ENCODE results near the gene SMIM43.

The SMIM43 gene

DNA sequence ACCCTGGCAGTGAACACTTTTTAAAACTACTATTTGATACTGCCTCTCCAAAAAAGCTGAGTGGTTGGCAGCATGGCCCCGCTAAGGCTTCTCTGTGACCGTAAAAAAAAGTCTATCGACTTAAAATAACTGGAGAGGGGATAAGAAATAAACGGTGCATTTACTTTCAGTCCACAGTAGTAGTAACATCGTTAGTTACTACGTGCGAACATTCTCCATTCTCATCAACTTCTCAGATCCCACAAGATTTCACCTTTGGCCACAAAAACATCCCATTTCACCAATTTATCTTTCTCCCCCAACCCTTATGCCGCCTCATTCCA lies 35.6 kb upstream of the SMIM43 start:
- TF ChIP-seq, protein P1, sequence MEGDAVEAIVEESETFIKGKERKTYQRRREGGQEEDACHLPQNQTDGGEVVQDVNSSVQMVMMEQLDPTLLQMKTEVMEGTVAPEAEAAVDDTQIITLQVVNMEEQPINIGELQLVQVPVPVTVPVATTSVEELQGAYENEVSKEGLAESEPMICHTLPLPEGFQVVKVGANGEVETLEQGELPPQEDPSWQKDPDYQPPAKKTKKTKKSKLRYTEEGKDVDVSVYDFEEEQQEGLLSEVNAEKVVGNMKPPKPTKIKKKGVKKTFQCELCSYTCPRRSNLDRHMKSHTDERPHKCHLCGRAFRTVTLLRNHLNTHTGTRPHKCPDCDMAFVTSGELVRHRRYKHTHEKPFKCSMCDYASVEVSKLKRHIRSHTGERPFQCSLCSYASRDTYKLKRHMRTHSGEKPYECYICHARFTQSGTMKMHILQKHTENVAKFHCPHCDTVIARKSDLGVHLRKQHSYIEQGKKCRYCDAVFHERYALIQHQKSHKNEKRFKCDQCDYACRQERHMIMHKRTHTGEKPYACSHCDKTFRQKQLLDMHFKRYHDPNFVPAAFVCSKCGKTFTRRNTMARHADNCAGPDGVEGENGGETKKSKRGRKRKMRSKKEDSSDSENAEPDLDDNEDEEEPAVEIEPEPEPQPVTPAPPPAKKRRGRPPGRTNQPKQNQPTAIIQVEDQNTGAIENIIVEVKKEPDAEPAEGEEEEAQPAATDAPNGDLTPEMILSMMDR (IDR thresholded peaks at IDR 0.05; ENCODE audit: low read depth, low read length, missing control alignments): no peak
- DNase-seq (ENCODE audit: low read depth): no peak

DNA sequence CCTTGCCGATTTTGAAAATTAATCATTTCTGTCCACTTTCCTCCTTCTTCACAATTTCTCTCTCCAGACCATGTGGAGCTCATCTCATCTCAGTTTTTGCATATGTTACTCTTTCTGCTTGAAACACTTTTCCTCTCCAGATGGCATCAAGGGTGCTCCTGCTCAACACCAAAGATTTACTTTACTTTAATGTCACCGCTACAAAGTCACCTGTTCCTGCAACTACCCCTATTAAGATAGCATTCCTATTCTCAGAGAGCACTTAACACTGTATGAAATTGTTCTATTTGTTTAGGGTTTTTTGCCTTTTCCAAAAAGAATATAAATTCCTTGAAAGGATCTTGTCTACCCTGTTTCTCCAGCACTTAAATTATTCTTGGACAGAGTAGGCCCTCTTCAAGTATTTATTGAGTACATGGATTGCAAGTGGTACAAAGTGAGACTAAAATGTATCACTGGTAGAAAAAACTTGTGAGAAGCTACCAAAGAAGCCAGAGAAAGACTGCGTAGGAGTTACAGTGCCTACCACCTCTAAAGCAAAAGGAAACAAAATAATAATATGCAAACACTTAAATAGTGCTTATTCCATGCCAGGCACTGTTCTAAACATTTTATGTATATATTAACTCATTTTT lies 35.0 kb upstream of the SMIM43 start:
- DNase-seq (ENCODE audit: low read depth): no peak
- H3K4me3 ChIP-seq (ENCODE audit: low read depth, low read length): peak overlapping the region; percentile 77; the same call in 1 of the 2 replicates
- TF ChIP-seq, protein P1 (IDR thresholded peaks at IDR 0.05; ENCODE audit: low read depth, low read length, missing control alignments): no peak

More for the DNA sequence above, 35.6 kb upstream of the SMIM43 start:
- H3K4me3 ChIP-seq (ENCODE audit: low read depth, low read length): peak overlapping the region; percentile 77

DNA sequence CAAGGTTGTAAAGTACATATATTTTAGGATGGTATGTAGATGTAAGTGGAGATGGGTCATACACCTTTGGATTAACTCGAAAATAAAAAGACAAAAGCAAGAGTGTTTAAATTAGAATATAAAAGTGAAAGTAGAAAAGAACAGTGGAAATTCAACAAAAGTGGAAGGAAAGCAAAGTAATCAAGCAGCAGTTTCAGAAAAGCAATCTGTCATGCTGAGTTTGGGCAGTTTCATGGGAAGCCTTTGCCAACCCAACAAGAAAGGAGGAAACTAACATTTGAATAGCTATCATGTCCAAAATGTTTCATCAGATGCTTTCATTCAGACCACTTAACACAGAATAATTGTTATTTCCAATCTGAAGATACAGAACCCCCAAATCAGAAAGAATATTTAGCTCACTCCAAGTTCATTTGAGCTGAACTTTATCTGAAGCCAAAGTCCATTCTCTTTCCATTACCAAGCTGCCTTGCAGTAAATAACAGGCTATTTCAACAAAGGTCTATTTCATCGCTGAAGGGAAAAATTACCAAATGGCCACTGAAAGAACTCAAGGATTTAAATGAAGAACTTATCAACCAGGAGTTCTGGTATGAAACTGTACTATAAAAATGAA lies 34.4 kb upstream of the SMIM43 start:
- TF ChIP-seq, protein P1 (IDR thresholded peaks at IDR 0.05; ENCODE audit: low read depth, low read length, missing control alignments): no peak
- no peak for DNase-seq (ENCODE audit: low read depth)
- H3K4me3 ChIP-seq (ENCODE audit: low read depth, low read length): no peak overlapping the region

DNA sequence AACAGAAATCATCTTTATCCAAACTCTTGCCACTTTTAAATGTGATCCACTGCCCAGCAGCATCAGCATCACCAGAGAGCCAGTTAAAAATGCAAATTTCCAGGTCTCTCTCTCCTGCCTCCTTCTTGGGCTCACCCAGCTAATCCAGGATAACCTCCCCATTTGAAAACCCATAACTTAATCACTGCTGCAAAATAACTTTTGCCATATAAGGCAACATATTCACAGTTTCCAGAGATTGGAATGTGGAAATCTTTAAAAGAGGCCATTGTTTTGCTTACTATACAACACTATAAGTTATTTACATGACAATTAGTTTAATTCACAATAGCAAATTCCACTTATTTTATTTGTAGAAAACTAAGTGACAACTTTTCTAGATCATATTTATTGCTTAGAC lies 31.3 kb upstream of the SMIM43 start:
- no peak for DNase-seq (ENCODE audit: low read depth)
- no peak overlapping the region for H3K4me3 ChIP-seq (ENCODE audit: low read depth, low read length)
- TF ChIP-seq, protein P1 (IDR thresholded peaks at IDR 0.05; ENCODE audit: low read depth, low read length, missing control alignments): no peak

DNA sequence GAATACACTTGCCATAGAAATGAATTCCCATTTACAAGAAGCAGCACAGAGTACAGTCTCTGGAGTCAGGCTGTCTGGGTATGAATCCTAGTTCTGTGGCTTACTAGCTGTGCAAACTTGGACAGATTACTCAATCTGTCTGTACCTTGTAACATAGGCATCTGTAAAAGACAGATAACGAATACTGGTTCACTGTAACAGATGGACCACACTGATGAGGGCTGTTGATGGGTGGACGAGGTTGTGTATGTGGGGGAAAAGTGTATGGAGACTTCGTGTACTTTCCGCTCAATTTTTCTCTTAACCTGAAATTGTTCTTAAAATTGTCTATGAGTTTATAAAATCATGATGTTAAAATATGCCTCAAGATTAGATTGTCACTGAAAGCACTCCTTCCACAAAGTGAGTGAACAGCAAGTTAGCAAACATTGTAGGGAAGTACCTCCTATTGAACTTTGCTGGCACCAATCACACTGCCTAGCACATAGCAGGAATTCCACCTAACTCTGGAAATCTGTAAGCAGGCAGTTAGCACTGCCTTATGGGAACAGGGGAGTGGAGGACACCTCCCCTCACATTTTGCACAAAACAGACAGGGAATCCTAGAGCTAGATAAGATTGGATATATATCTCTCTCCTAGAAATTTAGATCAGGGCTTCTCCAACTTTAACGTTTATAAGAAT lies 29.7 kb upstream of the SMIM43 start:
- DNase-seq (ENCODE audit: low read depth): no peak
- TF ChIP-seq, protein P1 (IDR thresholded peaks at IDR 0.05; ENCODE audit: low read depth, low read length, missing control alignments): no peak
- no peak overlapping the region for H3K4me3 ChIP-seq (ENCODE audit: low read depth, low read length)

DNA sequence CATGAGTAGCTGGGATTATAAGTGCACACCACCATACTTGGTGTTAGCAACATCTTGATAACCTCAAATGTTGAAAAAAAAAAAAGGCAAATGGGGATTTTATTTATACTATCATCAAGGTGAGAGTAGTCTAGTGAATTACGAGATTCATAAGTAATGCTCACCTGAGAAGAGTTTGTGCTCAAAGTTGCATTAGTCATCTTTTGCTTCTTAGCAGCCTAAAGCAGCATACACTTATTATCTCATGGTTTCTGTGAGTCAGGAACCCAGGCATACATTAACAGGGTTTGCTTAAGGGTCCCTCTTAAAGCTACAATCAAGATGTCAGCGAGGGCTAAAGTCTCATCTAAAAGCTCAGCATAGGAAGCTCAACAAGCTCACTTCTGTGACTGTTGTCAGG lies 28.0 kb upstream of the SMIM43 start:
- H3K4me3 ChIP-seq (ENCODE audit: low read depth, low read length): no peak overlapping the region
- TF ChIP-seq, protein P1 (IDR thresholded peaks at IDR 0.05; ENCODE audit: low read depth, low read length, missing control alignments): no peak
- DNase-seq (ENCODE audit: low read depth): no peak

Measured in GM12864 (cell line).